Lower lobe of right lung (tissue), 2 donors: ENCODE measurements around the gene CHRM2. TPM values are rescaled to one million over a fixed set of nuclear protein-coding genes. Genes with fewer than 3 reads are reported as not detected.

Experiments used
- ATAC-seq, 2 donors: fragments of 200-7000 bp; cut with Tn5 transposase; one replicate each; pipeline ENCODE4 v1.9.1; 2020 to 2022; ENCODE audit warnings: mild to moderate bottlenecking in 2 of 2, moderate library complexity in 2 of 2
- DNase-seq: peaks from one replicate; pipeline ENCODE4 v3.0.0-alpha.2; 2020
- H3K27ac ChIP-seq: fragments of 200-600 bp; one replicate; pipeline ENCODE4 v1.8.0; 2022
- H3K27me3 ChIP-seq: fragments of 200-600 bp; one replicate; pipeline ENCODE4 v1.8.0; 2022; ENCODE audit warnings: low read depth
- H3K36me3 ChIP-seq: fragments of 200-600 bp; one replicate; pipeline ENCODE4 v1.8.0; 2022; ENCODE audit warnings: mild to moderate bottlenecking
- H3K4me1 ChIP-seq: fragments of 200-600 bp; one replicate; pipeline ENCODE4 v1.8.0; 2022
- H3K4me3 ChIP-seq: fragments of 200-600 bp; one replicate; pipeline ENCODE4 v1.8.0; 2022; ENCODE audit warnings: mild to moderate bottlenecking
- H3K9me3 ChIP-seq: fragments of 200-600 bp; one replicate; pipeline ENCODE4 v1.8.0; 2022
- CTCF ChIP-seq: fragments of 200-600 bp; IDR thresholded peaks from one replicate; pipeline ENCODE4 v1.8.0; 2022; ENCODE audit warnings: antibody characterized with exemption, mild to moderate bottlenecking
- intact Hi-C: fragments of 100-400 bp; cut with DNase I; formaldehyde crosslinking; loops from one replicate; pipeline ENCODE4 v1.11.0; 2022
- total RNA-seq: library from RNA; stranded (reverse); fragmentation: NEBNext Ultra II Directional; extraction: Animal tissue kit (Norgen Biotek cat#: 25700); gene quantifications from one replicate; pipeline ENCODE4 v1.2.1, GENCODE V29; 2021
- donor health status: DM: no; HTN: yes; CAD: no; lungs with severe emphysema.

Gene CHRM2
- total RNA-seq, 1 donor from 2014 or later = 2.8 TPM

DNA sequence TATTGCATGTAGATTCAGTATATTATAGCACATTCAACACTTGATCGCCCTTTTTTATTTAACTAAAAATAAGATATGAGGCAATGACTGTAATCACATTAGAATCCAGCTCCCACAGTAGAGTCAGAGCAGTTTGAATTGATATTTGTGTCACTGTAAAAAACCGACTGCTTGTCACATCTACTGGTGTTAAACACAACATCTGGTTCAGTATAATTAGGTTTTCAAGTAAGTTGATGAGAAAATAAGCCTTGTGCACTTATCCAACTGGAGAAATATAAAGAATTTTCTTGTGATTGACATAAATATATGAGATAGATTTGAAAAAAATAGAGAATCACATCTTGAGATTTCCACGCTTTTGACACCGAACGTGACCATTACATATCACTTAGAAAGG, 69.0 kb downstream of the CHRM2 start:
- intact Hi-C loops = no loop called here
- H3K9me3 ChIP-seq = no peaks in the 10 kb centered on the region
- no peaks in the 10 kb centered on the region for H3K27me3 ChIP-seq
- H3K36me3 ChIP-seq = no peaks in the 10 kb centered on the region
- no peak overlapping the region for H3K27ac ChIP-seq
- no peak for ATAC-seq
- no peak for TF ChIP-seq CTCF
- no peak for DNase-seq
- H3K4me1 ChIP-seq = no peaks in the 10 kb centered on the region
- no peak overlapping the region for H3K4me3 ChIP-seq

GRCh38 chr7:136938476-136938875, 70.0 kb downstream of the CHRM2 start:
- Histone ChIP-seq H3K36me3 (no peaks in the 10 kb centered on the region), H3K4me3 (no peak overlapping the region)

GRCh38 chr7:136940122-136940521, 71.7 kb downstream of the CHRM2 start:
- no peaks in the 10 kb centered on the region for H3K27me3 ChIP-seq
- no peaks in the 10 kb centered on the region for H3K36me3 ChIP-seq
- no peak for ATAC-seq
- TF ChIP-seq CTCF = no peak
- no peak for DNase-seq
- H3K4me3 ChIP-seq = no peak overlapping the region
- H3K4me1 ChIP-seq = no peaks in the 10 kb centered on the region
- H3K27ac ChIP-seq = no peak overlapping the region
- no peaks in the 10 kb centered on the region for H3K9me3 ChIP-seq
- intact Hi-C loops = no loop called here

More at GRCh38 chr7:136938476-136938875, 70.0 kb downstream of the CHRM2 start:
- intact Hi-C loops = no loop called here
- H3K27me3 ChIP-seq = no peaks in the 10 kb centered on the region
- ATAC-seq = no peak
- no peaks in the 10 kb centered on the region for H3K4me1 ChIP-seq
- no peak overlapping the region for H3K27ac ChIP-seq
- no peaks in the 10 kb centered on the region for H3K9me3 ChIP-seq
- DNase-seq = no peak
- TF ChIP-seq CTCF = no peak

DNA sequence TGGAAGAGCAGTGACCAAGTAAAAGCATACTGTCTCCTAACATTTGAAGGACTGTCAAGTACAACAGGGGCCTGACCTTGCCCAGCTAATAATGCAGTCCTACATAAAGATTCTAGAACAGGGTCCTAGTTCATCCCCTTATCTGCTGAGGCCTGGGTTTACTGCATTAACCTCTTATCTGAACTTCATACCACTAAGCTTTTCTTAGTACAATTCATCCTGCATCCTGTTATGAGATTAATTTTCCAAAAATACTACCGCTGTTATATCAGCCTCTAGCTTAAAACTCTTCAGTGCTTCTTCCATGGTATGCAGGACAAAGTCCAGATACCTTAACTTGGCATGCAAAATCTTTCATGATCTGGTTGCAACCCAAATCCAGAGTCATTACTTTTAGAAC, 72.5 kb downstream of the CHRM2 start:
- intact Hi-C loops = no loop called here
- H3K4me3 ChIP-seq = no peak overlapping the region
- no peak for TF ChIP-seq CTCF
- H3K27ac ChIP-seq = no peak overlapping the region
- H3K27me3 ChIP-seq = no peaks in the 10 kb centered on the region
- H3K4me1 ChIP-seq = no peaks in the 10 kb centered on the region
- no peaks in the 10 kb centered on the region for H3K9me3 ChIP-seq
- DNase-seq (no peak), ATAC-seq (no peak)
- H3K36me3 ChIP-seq = no peaks in the 10 kb centered on the region

DNA sequence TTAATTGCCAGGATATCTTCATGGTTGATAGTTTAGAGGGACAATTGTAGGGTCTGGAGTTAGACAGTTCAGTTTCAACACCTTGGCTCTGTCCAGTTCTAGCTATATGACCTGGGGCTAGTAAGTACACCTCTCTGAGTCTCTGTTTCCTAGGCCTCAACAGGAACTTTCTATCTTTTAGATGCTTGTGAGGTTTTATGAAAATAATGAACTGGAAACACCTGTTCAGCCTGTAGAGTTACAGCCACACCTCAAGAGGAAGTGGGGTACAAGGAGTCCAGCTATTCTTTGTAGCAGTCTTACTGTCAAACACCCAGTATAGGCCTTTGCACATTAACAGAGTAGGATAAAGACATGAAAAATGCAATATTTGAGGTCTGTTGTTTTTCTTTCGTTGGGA, 73.4 kb downstream of the CHRM2 start:
- no peaks in the 10 kb centered on the region for H3K27me3 ChIP-seq
- TF ChIP-seq CTCF = no peak
- DNase-seq = no peak
- ATAC-seq = no peak
- no peak overlapping the region for H3K4me3 ChIP-seq
- intact Hi-C loops = no loop called here
- no peaks in the 10 kb centered on the region for H3K9me3 ChIP-seq
- H3K27ac ChIP-seq = no peak overlapping the region
- no peaks in the 10 kb centered on the region for H3K4me1 ChIP-seq
- no peaks in the 10 kb centered on the region for H3K36me3 ChIP-seq

GRCh38 chr7:136942401-136942800, 73.9 kb downstream of the CHRM2 start:
- intact Hi-C loops = no loop called here
- Histone ChIP-seq H3K4me1 (no peaks in the 10 kb centered on the region), H3K36me3 (no peaks in the 10 kb centered on the region), H3K4me3 (no peak overlapping the region), H3K27me3 (no peaks in the 10 kb centered on the region), H3K9me3 (no peaks in the 10 kb centered on the region), H3K27ac (no peak overlapping the region)
- no peak for TF ChIP-seq CTCF
- DNase-seq (no peak), ATAC-seq (no peak)
